ENCODE results near the gene BSCL2. TPM values are rescaled to one million over a fixed set of nuclear protein-coding genes. Genes with fewer than 3 reads are reported as not detected.

The BSCL2 gene
- total and polyA plus RNA-seq, 2 of the 13 experiments (the other 11 are each of a cell fraction or from before 2014, with no cell fraction given), result 19.5 to 21.1 TPM

DNA sequence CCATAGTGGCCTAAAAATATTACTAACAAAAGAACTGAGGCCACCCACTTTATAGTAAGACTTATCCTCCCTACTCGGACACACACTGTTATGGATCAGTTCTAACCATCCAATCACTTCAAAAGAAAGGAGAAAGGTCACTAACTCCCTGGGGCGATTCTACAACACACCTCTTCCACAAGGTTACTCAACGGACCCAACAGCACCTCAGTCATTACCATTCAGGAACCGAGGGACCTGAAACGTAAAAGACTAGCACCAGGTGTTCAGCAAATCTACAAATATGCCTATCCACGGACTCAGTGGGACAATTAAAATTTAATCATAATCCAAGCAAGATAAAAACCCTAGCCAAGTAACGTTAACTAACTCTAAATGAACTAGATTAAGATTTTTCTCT lies 18.4 kb upstream of the BSCL2 start (continued):
- TF ChIP-seq SAP130 (CRISPR knock-in tag; IDR thresholded peaks at IDR 0.05; ENCODE audit: low read depth), result peak; percentile 36; the same call in 1 of the 2 replicates
- no peak for TF ChIP-seq SRSF4 (IDR thresholded peaks at IDR 0.05; ENCODE audit: low read depth, low read length, poor library complexity, severe bottlenecking)
- TF ChIP-seq GABPA (IDR thresholded peaks at IDR 0.05; ENCODE audit: low read depth, low read length), result no peak
- TF ChIP-seq GABPA (CRISPR knock-in tag; IDR thresholded peaks at IDR 0.05; ENCODE audit: low read depth), result 0 out of 2 replicates have a peak, but pooled peaks have one; percentile 15
- peak; percentile 93; the same call in 1 of the 2 replicates for TF ChIP-seq ZNF264 (CRISPR knock-in tag; IDR thresholded peaks at IDR 0.05)
- TF ChIP-seq POLR2AphosphoS5 (IDR thresholded peaks at IDR 0.05; ENCODE audit: low read depth, low read length), result peak; percentile 46

DNA sequence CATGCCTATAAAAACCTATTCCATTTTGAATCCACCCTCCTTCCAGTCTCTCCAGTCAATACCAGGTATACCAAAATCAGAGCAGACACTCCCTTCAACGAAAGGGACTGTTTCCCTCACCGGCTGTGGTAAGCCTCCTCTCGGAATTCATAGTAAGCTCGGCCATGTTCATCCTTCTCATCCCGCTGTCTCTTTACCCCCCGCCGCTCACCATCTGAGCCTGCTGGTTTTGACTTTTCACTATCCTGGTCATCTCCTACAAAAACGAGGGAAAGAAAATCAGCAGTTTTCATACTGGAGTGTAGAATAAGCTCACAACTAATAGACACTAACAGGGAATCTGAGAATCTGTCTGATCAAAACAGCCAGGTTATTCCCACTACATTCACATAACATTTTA lies 16.9 kb upstream of the BSCL2 start:
- POLR2A ChIA-PET, result interaction anchor here (0.9 to 1.2 kb wide), 3 partner anchors 18 to 117 kb away, joined by 3 read pairs; partner anchors contain the start of genes C11orf98 and CSKMT
- no peak for ATAC-seq

DNA sequence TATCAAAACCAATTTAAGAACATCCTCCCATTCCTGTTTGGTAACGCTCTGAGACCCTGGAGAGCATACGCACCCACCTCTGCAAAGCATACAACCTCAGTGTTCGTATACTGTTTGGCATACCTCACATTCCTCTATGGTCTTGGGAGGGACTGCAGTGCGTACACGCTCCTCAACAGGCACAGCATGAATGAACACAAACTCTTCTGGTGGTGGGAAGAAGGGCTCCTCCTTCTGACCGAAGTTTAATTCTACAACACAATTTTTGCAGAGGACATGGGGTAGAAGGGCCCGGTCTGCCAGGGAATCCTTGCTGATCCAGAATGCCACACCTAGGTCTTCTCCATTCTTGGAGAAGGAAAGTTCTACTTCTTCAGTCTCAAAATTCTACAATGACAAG lies 14.8 kb upstream of the BSCL2 start:
- in situ Hi-C loops (cut with HindIII; ENCODE audit: extremely low pct_ligation_motif_present, low pct_unique_long_range_greater_than_20kb), result no loop called here
- Histone ChIP-seq H3K27me3 (ENCODE audit: control insufficient read depth in 1 of 2, insufficient read depth in 2 of 2, low read length in 2 of 2) (no peaks in the 10 kb centered on the region; a peak in 1 of 5 replicates), H3K36me3 (replicated peaks in 1 of 2; ENCODE audit: control insufficient read depth in 1 of 2, insufficient read depth in 2 of 2, low read length in 2 of 2) (peaks cover 15 to 73% of the 10 kb centered on the region in 2 experiments), H3K4me3 (replicated peaks in 1 of 3; ENCODE audit: insufficient read depth in 1 of 3, low read depth in 2 of 3, low read length in 3 of 3) (no peak overlapping the region), H3K4me2 (ENCODE audit: low read depth, low read length) (no peak overlapping the region), H3K79me2 (ENCODE audit: insufficient read depth, low read length) (peaks cover 64% of the 10 kb centered on the region), H4K20me1 (ENCODE audit: insufficient read depth, low read length) (peaks cover 30% of the 10 kb centered on the region), H3K27ac (ENCODE audit: extremely low read length, insufficient read depth, low read length) (peak overlapping the region; percentile 39), H3K4me1 (ENCODE audit: insufficient read depth, low read length) (peaks cover 37% of the 10 kb centered on the region), H3K9ac (ENCODE audit: insufficient read depth, low read depth, low read length) (no peak overlapping the region), H2AFZ (ENCODE audit: low read length) (no peak overlapping the region), H3K9me3 (ENCODE audit: low read length) (no peaks in the 10 kb centered on the region)
- ChIA-PET POLR2A (no interaction called here), CTCF (ENCODE audit: low intra/inter-chr PET ratio, low total read pairs) (no interaction called here)
- ATAC-seq, result peak; percentile 84
- peak; percentile 80 for DNase-seq (ENCODE audit: low spot score)
- intact Hi-C loops (cut with micrococcal nuclease; ENCODE audit: unreplicated experiment), result no loop called here
- WGBS (ENCODE audit: low lambda C conversion rate), result 71% methylated on average over 7 of the region's 7 CpGs
- peak; percentile 51 for FAIRE-seq
- BruUV-seq (replicated peaks), result TSS peak; percentile 37
- TF ChIP-seq REPIN1 (CRISPR knock-in tag; IDR thresholded peaks at IDR 0.05; ENCODE audit: borderline replicate concordance, low read depth) (no peak), KMT2A (CRISPR knock-in tag; IDR thresholded peaks at IDR 0.05) (0 out of 2 replicates have a peak, but pooled peaks have one; percentile 29)
- TF ChIP-seq, protein P1, sequence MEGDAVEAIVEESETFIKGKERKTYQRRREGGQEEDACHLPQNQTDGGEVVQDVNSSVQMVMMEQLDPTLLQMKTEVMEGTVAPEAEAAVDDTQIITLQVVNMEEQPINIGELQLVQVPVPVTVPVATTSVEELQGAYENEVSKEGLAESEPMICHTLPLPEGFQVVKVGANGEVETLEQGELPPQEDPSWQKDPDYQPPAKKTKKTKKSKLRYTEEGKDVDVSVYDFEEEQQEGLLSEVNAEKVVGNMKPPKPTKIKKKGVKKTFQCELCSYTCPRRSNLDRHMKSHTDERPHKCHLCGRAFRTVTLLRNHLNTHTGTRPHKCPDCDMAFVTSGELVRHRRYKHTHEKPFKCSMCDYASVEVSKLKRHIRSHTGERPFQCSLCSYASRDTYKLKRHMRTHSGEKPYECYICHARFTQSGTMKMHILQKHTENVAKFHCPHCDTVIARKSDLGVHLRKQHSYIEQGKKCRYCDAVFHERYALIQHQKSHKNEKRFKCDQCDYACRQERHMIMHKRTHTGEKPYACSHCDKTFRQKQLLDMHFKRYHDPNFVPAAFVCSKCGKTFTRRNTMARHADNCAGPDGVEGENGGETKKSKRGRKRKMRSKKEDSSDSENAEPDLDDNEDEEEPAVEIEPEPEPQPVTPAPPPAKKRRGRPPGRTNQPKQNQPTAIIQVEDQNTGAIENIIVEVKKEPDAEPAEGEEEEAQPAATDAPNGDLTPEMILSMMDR (CRISPR knock-in tag; IDR thresholded peaks at IDR 0.05), result peak; percentile 59
- TF ChIP-seq, protein P2, sequence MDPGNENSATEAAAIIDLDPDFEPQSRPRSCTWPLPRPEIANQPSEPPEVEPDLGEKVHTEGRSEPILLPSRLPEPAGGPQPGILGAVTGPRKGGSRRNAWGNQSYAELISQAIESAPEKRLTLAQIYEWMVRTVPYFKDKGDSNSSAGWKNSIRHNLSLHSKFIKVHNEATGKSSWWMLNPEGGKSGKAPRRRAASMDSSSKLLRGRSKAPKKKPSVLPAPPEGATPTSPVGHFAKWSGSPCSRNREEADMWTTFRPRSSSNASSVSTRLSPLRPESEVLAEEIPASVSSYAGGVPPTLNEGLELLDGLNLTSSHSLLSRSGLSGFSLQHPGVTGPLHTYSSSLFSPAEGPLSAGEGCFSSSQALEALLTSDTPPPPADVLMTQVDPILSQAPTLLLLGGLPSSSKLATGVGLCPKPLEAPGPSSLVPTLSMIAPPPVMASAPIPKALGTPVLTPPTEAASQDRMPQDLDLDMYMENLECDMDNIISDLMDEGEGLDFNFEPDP (CRISPR knock-in tag; conservative IDR thresholded peaks at IDR 0.05), result no peak
- TF ChIP-seq, protein P3, sequence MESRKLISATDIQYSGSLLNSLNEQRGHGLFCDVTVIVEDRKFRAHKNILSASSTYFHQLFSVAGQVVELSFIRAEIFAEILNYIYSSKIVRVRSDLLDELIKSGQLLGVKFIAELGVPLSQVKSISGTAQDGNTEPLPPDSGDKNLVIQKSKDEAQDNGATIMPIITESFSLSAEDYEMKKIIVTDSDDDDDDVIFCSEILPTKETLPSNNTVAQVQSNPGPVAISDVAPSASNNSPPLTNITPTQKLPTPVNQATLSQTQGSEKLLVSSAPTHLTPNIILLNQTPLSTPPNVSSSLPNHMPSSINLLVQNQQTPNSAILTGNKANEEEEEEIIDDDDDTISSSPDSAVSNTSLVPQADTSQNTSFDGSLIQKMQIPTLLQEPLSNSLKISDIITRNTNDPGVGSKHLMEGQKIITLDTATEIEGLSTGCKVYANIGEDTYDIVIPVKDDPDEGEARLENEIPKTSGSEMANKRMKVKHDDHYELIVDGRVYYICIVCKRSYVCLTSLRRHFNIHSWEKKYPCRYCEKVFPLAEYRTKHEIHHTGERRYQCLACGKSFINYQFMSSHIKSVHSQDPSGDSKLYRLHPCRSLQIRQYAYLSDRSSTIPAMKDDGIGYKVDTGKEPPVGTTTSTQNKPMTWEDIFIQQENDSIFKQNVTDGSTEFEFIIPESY (CRISPR knock-in tag; IDR thresholded peaks at IDR 0.05), result peak; percentile 100

More for the DNA sequence above, 16.9 kb upstream of the BSCL2 start:
- Histone ChIP-seq H3K36me3 (replicated peaks in 1 of 2; ENCODE audit: control insufficient read depth in 1 of 2, insufficient read depth in 2 of 2, low read length in 2 of 2) (peaks cover 9 to 51% of the 10 kb centered on the region in 2 experiments), H3K4me3 (replicated peaks in 1 of 3; ENCODE audit: insufficient read depth in 1 of 3, low read depth in 2 of 3, low read length in 3 of 3) (peak overlapping the region in 1 of 3 experiments; percentile 85; a peak in 2 of 6 replicates), H2AFZ (ENCODE audit: low read length) (no peak overlapping the region), H3K4me1 (ENCODE audit: insufficient read depth, low read length) (peaks cover 37% of the 10 kb centered on the region), H3K27ac (ENCODE audit: extremely low read length, insufficient read depth, low read length) (no peak overlapping the region), H3K27me3 (ENCODE audit: control insufficient read depth in 1 of 2, insufficient read depth in 2 of 2, low read length in 2 of 2) (peaks cover 0 to 3% of the 10 kb centered on the region in 2 experiments; a peak in 1 of 5 replicates), H4K20me1 (ENCODE audit: insufficient read depth, low read length) (peaks cover 30% of the 10 kb centered on the region), H3K9me3 (ENCODE audit: low read length) (no peaks in the 10 kb centered on the region), H3K79me2 (ENCODE audit: insufficient read depth, low read length) (peaks cover 72% of the 10 kb centered on the region), H3K4me2 (ENCODE audit: low read depth, low read length) (peak overlapping the region; percentile 85), H3K9ac (ENCODE audit: insufficient read depth, low read depth, low read length) (peak overlapping the region; percentile 95; the same call in 1 of the 2 replicates)
- TF ChIP-seq ZC3H13 (CRISPR knock-in tag; IDR thresholded peaks at IDR 0.05) (peak; percentile 37; the same call in 1 of the 2 replicates), ZSCAN29 (CRISPR knock-in tag; conservative IDR thresholded peaks at IDR 0.05) (no peak)
- CTCF ChIA-PET (ENCODE audit: low intra/inter-chr PET ratio, low total read pairs), result no interaction called here
- intact Hi-C loops (cut with micrococcal nuclease; ENCODE audit: unreplicated experiment) (no loop called here), in situ Hi-C loops (cut with HindIII; ENCODE audit: extremely low pct_ligation_motif_present, low pct_unique_long_range_greater_than_20kb) (no loop called here)
- 77% methylated on average over 8 of the region's 8 CpGs for WGBS (ENCODE audit: low lambda C conversion rate)
- no peak for FAIRE-seq
- DNase-seq (ENCODE audit: low spot score), result no peak
- no TSS peak for BruUV-seq (replicated peaks)

Data from HepG2 (cell line).